Suprapubic skin (tissue), 4 donors: Measurements from ENCODE around the gene AMPH. TPM values are rescaled to one million over a fixed set of nuclear protein-coding genes. Genes with fewer than 3 reads are reported as not detected.
"Not testable (repeated sequence)": the region's sequence is repeated elsewhere in the genome, so short reads cannot be mapped to it uniquely, and the experiment has no call there.

Experiments used
- DNase-seq, 2 donors: peaks; one replicate each; pipeline ENCODE4 v3.0.0-alpha.2; 2019; ENCODE audit warnings: low spot score in 2 of 2
- H3K27ac ChIP-seq: fragments of 200-600 bp; sonication (generic); one replicate; pipeline ENCODE4 v1.5.1; 2019
- H3K27me3 ChIP-seq: fragments of 200-600 bp; sonication (generic); one replicate; pipeline ENCODE4 v1.5.1; 2019
- H3K36me3 ChIP-seq: fragments of 200-600 bp; sonication (generic); one replicate; pipeline ENCODE4 v1.5.1; 2019
- H3K4me1 ChIP-seq: fragments of 200-600 bp; sonication (generic); one replicate; pipeline ENCODE4 v1.5.1; 2019
- H3K4me3 ChIP-seq: fragments of 200-600 bp; sonication (generic); one replicate; pipeline ENCODE4 v1.5.1; 2019; ENCODE audit warnings: mild to moderate bottlenecking
- H3K9me3 ChIP-seq: fragments of 200-600 bp; sonication (generic); one replicate; pipeline ENCODE4 v1.5.1; 2019
- CTCF ChIP-seq, 2 donors: fragments of 200-600 bp in 1 of 2; fragments of 450-650 bp in 1 of 2; sonication (generic) in 1 of 2; IDR thresholded peaks; one replicate each; pipeline ENCODE4 v1.5.1; 2016 to 2019; ENCODE audit warnings: antibody characterized with exemption in 2 of 2, mild to moderate bottlenecking in 1 of 2, moderate library complexity in 1 of 2
- EP300 ChIP-seq: sonication (generic); formaldehyde crosslinking; IDR thresholded peaks from one replicate; pipeline ENCODE4 v1.6.1; 2017; ENCODE audit warnings: antibody characterized with exemption
- POLR2A ChIP-seq, 2 donors: fragments of 450-650 bp; IDR thresholded peaks; one replicate each; pipeline ENCODE4 v1.6.1; 2017; ENCODE audit warnings: antibody characterized with exemption in 2 of 2, mild to moderate bottlenecking in 2 of 2, moderate library complexity in 2 of 2
- POLR2AphosphoS5 ChIP-seq, 3 donors: sonication (generic); formaldehyde crosslinking; IDR thresholded peaks; one replicate each; pipeline ENCODE4 v1.6.1; 2017; ENCODE audit warnings: antibody characterized with exemption in 3 of 3
- WGBS: methylation state at CpG from one replicate; pipeline ENCODE4 v1.1.5; 2018; 5-methylcytosine and 5-hydroxymethylcytosine counted together
- total RNA-seq, 4 donors: library from RNA; depleted of rRNA; stranded (reverse); fragments of >200 nt; gene quantifications; one replicate each; pipeline ENCODE4 v1.1.0, GENCODE V29; 2016

Gene AMPH
- total RNA-seq, 4 donors from 2014 or later, result 1.7 to 6.3 (median 2.3) TPM

- Histone ChIP-seq H3K27me3 (no peaks in the 10 kb centered on the region), H3K36me3 (no peaks in the 10 kb centered on the region), H3K9me3 (no peaks in the 10 kb centered on the region), H3K27ac (no peak overlapping the region), H3K4me3 (no peak overlapping the region), H3K4me1 (no peaks in the 10 kb centered on the region)
- TF ChIP-seq POLR2A (IDR thresholded peaks at IDR 0.05) (no peak), EP300 (no peak), POLR2AphosphoS5 (IDR thresholded peaks at IDR 0.05) (no peak), CTCF (IDR thresholded peaks at IDR 0.05) (no peak)
- DNase-seq, result no peak
- WGBS, result 44% methylated on average over 5 of the region's 5 CpGs
Measured at GRCh38 chr7:38574086-38574485, 57.1 kb downstream of the AMPH start.

DNA sequence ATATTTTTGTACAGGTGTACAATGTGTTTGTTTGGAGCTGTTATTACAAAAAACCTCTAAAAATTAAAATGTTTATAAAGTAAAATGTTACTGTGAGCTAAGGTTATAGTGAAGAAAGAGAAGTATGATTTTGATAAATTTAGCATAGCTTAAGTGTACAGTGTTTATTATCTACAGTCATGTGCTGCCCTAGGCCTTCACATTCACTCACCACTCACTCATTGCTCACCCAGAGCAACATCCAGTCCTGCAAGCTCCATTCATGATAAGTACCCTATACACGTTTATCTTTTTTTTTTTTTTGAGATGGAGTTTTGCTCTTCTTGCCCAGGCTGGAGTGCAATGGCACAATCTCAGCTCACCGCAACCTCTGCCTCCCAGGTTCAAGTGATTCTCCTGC lies 59.6 kb downstream of the AMPH start:
- 81% methylated on average over 2 of the region's 2 CpGs for WGBS
- not testable (repeated sequence) for DNase-seq, H3K27me3 ChIP-seq, H3K4me3 ChIP-seq, H3K4me1 ChIP-seq, H3K27ac ChIP-seq, H3K9me3 ChIP-seq, H3K36me3 ChIP-seq

DNA sequence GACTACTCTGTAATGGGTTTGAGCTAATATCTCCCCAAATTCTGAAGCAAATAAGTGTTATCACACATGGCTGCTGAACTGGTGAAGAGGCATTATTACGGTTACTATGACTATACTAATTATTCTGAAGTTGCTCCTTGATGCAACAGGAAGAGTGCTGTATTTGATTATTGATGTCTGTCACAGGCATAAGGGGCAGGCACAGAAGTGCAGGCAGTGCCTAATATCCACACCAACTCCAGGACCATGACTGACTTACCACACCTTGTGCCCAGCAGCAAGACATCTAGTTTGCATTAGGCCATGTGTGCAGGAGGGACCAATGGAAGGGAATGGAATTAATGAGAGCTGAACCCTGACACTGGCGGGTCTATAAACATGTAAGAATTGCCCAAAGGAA lies 62.7 kb downstream of the AMPH start:
- Histone ChIP-seq H3K4me1 (no peaks in the 10 kb centered on the region), H3K36me3 (no peaks in the 10 kb centered on the region), H3K27me3 (no peaks in the 10 kb centered on the region), H3K27ac (no peak overlapping the region), H3K4me3 (no peak overlapping the region), H3K9me3 (no peaks in the 10 kb centered on the region)
- 100% methylated on average over 2 of the region's 2 CpGs for WGBS
- no peak for DNase-seq
- TF ChIP-seq CTCF (IDR thresholded peaks at IDR 0.05) (no peak), POLR2AphosphoS5 (IDR thresholded peaks at IDR 0.05) (no peak), POLR2A (IDR thresholded peaks at IDR 0.05) (no peak), EP300 (no peak)

DNA sequence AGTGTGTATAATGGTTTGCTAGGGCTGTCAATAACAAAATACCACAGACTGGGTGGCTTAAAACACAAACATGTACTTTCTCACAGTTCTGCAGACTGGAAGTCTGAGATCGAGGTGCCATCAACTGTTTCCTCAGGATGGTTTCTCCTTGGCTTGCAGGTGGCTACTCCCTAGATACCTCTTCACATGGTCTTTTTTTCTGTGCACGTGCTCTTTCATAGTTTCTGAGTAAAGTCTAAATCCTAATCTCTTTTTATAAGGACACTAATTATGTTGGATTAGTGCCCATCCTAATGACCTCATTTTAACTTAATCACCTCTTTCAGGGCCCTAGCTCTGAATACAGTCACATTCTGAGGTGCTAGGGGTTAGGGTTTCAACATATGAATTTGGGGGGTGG lies 65.9 kb downstream of the AMPH start:
- no peak for DNase-seq
- no peak overlapping the region for H3K27ac ChIP-seq
- TF ChIP-seq POLR2AphosphoS5 (IDR thresholded peaks at IDR 0.05), result no peak
- no peak for TF ChIP-seq CTCF (IDR thresholded peaks at IDR 0.05)
- TF ChIP-seq POLR2A (IDR thresholded peaks at IDR 0.05), result no peak
- no peak for TF ChIP-seq EP300
- no peak overlapping the region for H3K4me3 ChIP-seq
- 81% methylated on average over 2 of the region's 2 CpGs for WGBS
- no peaks in the 10 kb centered on the region for H3K27me3 ChIP-seq
- H3K9me3 ChIP-seq, result no peaks in the 10 kb centered on the region
- no peaks in the 10 kb centered on the region for H3K4me1 ChIP-seq
- no peaks in the 10 kb centered on the region for H3K36me3 ChIP-seq

GRCh38 chr7:38563741-38564140 lies 67.4 kb downstream of the AMPH start:
- no peaks in the 10 kb centered on the region for H3K4me1 ChIP-seq
- DNase-seq, result no peak
- H3K9me3 ChIP-seq, result no peaks in the 10 kb centered on the region
- H3K4me3 ChIP-seq, result no peak overlapping the region
- TF ChIP-seq POLR2AphosphoS5 (IDR thresholded peaks at IDR 0.05) (no peak), EP300 (no peak), CTCF (IDR thresholded peaks at IDR 0.05) (no peak), POLR2A (IDR thresholded peaks at IDR 0.05) (no peak)
- no peaks in the 10 kb centered on the region for H3K36me3 ChIP-seq
- H3K27me3 ChIP-seq, result no peaks in the 10 kb centered on the region
- WGBS, result 70% methylated on average over 2 of the region's 2 CpGs
- H3K27ac ChIP-seq, result no peak overlapping the region

- WGBS, result 85% methylated on average over 3 of the region's 3 CpGs
- no peak overlapping the region for H3K4me3 ChIP-seq
- H3K27me3 ChIP-seq, result no peaks in the 10 kb centered on the region
- TF ChIP-seq POLR2AphosphoS5 (IDR thresholded peaks at IDR 0.05), result no peak
- TF ChIP-seq CTCF (IDR thresholded peaks at IDR 0.05), result no peak
- no peak for TF ChIP-seq POLR2A (IDR thresholded peaks at IDR 0.05)
- no peak for TF ChIP-seq EP300
- H3K27ac ChIP-seq, result no peak overlapping the region
- no peaks in the 10 kb centered on the region for H3K36me3 ChIP-seq
- no peak for DNase-seq
- H3K4me1 ChIP-seq, result no peaks in the 10 kb centered on the region
- H3K9me3 ChIP-seq, result no peaks in the 10 kb centered on the region
Measured at GRCh38 chr7:38561166-38561565, 70.0 kb downstream of the AMPH start.
